ENCODE data around the gene DAZAP1.

GRCh38 chr19:1438035-1438932 lies 30.9 kb downstream of the DAZAP1 start, which contains the start of gene RPS15:
- TF ChIP-seq EZH2 (IDR thresholded peaks at IDR 0.05; ENCODE audit: borderline replicate concordance) (no peak), EZH2phosphoT487 (IDR thresholded peaks at IDR 0.05; ENCODE audit: low read depth, severe bottlenecking, unreplicated experiment) (no peak)

Measured in hepatocyte (in vitro differentiated cells).